Peyer's patch (tissue), 4 donors: ENCODE data around the gene EME2. TPM values are rescaled to one million over a fixed set of nuclear protein-coding genes. Genes with fewer than 3 reads are reported as not detected.
A peak's percentile ranks its signal among the peaks of the same experiment; 100 is the strongest.

Experiments
- DNase-seq, 3 donors: peaks; one replicate each; pipeline ENCODE4 v3.0.0-alpha.2; 2017 to 2019
- H3K27ac ChIP-seq, 4 donors: fragments of 200-600 bp; sonication (generic); one replicate each; pipeline ENCODE4 v1.5.1; 2016 to 2019
- H3K27me3 ChIP-seq, 2 donors: fragments of 200-600 bp; sonication (generic); one replicate each; pipeline ENCODE4 v1.5.1; 2019
- H3K36me3 ChIP-seq, 3 donors: fragments of 200-600 bp; sonication (generic); one replicate each; pipeline ENCODE4 v1.5.1; 2016 to 2019
- H3K4me1 ChIP-seq, 4 donors: fragments of 200-600 bp; sonication (generic); one replicate each; pipeline ENCODE4 v1.5.1; 2016 to 2019
- H3K4me3 ChIP-seq, 4 donors: fragments of 200-600 bp; sonication (generic); 1 replicate in 3 of 4; 2 replicates in 1 of 4; pipeline ENCODE4 v1.5.1; 2016 to 2019; ENCODE audit warnings: mild to moderate bottlenecking in 1 of 4
- H3K9me3 ChIP-seq, 4 donors: fragments of 200-600 bp; sonication (generic); one replicate each; pipeline ENCODE4 v1.5.1; 2016 to 2019; ENCODE audit warnings: mild to moderate bottlenecking in 1 of 4
- POLR2A ChIP-seq, 2 donors: fragments of 450-650 bp; IDR thresholded peaks; one replicate each; pipeline ENCODE4 v1.5.1; 2017; ENCODE audit warnings: antibody characterized with exemption in 2 of 2, mild to moderate bottlenecking in 2 of 2, moderate library complexity in 2 of 2
- total RNA-seq, 4 donors: library from RNA; depleted of rRNA; stranded (reverse); fragments of >200 nt; gene quantifications; one replicate each; pipeline ENCODE4 v1.1.0, GENCODE V29; 2016
- TF ChIP-seq, protein P1 (sequence below), 6 experiments: fragments of 450-650 bp in 4 of 6; fragments of 200-600 bp in 2 of 6; sonication (generic) in 1 of 6; IDR thresholded peaks; one replicate each; pipeline ENCODE4 v1.5.1; 2017 to 2019; ENCODE audit warnings: antibody characterized with exemption in 6 of 6, mild to moderate bottlenecking in 3 of 6, moderate library complexity in 1 of 6

The EME2 gene
- total RNA-seq, 4 donors from 2014 or later = 54.6 to 99.9 (median 67.0) TPM

DNA sequence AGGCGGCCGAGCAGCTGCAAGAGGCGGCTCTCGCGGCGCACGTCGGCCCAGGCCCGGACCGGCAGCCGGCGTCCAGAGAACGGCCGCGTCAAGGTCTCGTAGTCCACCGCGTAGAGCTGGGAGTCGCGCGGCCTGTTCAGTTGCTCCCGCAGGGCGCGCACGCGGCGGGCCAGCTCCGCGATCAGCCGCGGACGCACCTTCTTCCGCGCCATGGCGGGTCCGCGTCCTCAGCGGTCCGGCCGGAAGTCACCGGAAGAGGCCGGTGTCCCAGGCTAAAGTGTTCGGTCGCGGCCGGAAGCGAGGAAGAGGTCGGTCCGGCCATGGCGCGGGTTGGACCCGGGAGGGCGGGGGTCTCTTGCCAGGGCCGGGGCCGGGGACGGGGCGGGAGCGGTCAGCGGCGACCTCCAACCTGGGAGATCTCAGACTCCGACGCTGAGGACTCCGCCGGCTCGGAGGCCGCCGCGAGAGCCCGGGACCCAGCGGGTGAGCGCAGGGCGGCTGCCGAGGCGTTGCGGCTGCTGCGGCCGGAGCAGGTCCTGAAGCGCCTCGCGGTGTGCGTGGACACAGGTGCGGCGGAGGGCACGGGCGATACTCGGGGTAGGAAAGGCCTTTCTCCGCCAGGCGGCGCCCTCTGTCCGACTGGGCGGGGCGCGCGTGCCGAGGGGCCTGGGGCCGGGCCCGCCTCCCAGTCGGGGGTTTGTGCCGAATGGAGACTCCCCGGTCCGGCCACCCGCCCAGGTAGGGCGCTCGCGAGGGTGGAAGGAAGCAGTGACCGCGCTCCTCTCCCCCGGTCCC, 495 bp downstream of the EME2 start, which contains the start of gene MRPS34:
Gene MRPS34, minus strand, starts transcription at position 227 of the 795 bp plus-strand sequence. Its CDS starts 15 bp downstream, at position 212.
- Histone ChIP-seq H3K4me3 (peak within 1 kb of the TSS; percentile 79 to 99 (median 86)), H3K27ac (peak within 1 kb of the TSS; percentile 86 to 99 (median 91)), H3K36me3 (peaks cover 0 to 48% (median 0%) of the 10 kb centered on the region in 3 donors), H3K4me1 (peaks cover 0 to 34% (median 19%) of the 10 kb centered on the region in 4 donors), H3K9me3 (no peaks in the 10 kb centered on the region), H3K27me3 (no peaks in the 10 kb centered on the region)
- TF ChIP-seq, protein P1, sequence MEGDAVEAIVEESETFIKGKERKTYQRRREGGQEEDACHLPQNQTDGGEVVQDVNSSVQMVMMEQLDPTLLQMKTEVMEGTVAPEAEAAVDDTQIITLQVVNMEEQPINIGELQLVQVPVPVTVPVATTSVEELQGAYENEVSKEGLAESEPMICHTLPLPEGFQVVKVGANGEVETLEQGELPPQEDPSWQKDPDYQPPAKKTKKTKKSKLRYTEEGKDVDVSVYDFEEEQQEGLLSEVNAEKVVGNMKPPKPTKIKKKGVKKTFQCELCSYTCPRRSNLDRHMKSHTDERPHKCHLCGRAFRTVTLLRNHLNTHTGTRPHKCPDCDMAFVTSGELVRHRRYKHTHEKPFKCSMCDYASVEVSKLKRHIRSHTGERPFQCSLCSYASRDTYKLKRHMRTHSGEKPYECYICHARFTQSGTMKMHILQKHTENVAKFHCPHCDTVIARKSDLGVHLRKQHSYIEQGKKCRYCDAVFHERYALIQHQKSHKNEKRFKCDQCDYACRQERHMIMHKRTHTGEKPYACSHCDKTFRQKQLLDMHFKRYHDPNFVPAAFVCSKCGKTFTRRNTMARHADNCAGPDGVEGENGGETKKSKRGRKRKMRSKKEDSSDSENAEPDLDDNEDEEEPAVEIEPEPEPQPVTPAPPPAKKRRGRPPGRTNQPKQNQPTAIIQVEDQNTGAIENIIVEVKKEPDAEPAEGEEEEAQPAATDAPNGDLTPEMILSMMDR (IDR thresholded peaks at IDR 0.05) = peak; percentile 78 to 90 (median 82)
- peak; percentile 69 to 70 for TF ChIP-seq POLR2A (IDR thresholded peaks at IDR 0.05)
- DNase-seq = peak; percentile 81 to 91 (median 89)

DNA sequence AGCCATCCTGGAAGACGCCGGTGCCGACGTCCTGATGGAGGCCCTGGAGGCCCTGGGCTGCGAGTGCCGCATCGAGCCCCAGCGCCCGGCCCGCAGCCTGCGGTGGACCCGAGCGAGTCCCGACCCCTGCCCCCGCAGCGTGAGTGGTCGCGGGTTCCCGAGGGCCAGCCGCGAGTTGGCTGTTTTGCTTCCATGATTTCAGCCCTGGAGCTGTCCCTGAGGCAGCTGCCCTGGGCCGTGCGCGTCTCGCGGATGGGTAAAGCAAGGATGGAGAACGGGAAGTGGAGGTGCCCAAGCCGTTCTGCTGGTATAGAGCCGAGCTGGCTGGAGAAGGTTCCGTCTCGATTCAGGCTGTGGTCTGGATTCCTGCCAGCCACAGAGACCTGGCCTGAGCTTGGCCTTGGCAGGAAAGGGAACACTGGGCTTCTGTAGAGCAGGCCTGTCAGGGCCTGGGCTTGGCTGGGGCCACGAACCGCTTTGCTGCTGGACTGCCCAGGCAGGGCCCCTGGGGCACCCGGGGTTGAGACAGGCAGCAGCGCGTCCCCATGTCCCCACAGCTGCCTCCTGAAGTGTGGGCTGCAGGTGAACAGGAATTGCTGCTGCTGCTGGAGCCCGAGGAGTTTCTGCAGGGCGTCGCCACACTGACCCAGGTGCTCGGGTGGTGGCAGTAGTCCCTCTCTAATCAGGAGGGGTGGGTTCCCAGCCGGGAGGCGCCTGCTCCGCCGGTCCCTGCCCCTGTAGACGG, 1.3 kb downstream of the EME2 start:
- peaks cover 0 to 34% (median 19%) of the 10 kb centered on the region in 4 donors for H3K4me1 ChIP-seq
- H3K4me3 ChIP-seq = peak overlapping the region; percentile 79 to 99 (median 86)
- H3K9me3 ChIP-seq = no peaks in the 10 kb centered on the region
- peaks cover 0 to 48% (median 0%) of the 10 kb centered on the region in 3 donors for H3K36me3 ChIP-seq
- peak in 2 of 3 donors; percentile 42 to 70 for DNase-seq
- no peaks in the 10 kb centered on the region for H3K27me3 ChIP-seq
- peak overlapping the region; percentile 86 to 99 (median 91) for H3K27ac ChIP-seq
- TF ChIP-seq POLR2A (IDR thresholded peaks at IDR 0.05) = no peak
- TF ChIP-seq, protein P1 (IDR thresholded peaks at IDR 0.05) = no peak

DNA sequence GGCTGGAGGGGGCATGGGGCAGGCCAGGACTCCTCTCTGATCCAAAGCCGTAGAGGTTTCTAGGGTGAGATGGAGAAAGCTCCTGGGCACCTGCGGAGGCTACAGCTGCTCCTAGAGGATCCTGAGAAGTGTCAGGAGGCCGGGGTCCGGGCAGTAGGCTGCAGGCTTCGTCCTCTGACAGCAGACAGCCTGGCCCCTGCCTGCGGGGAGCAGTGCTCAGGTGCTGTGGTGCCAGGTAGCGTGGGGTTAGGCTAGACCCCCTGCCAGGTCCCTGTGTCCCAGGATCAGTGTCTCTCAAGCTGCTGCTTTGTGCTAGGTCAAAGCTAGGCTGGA, 1.8 kb downstream of the EME2 start:
- no peak overlapping the region for H3K27ac ChIP-seq
- DNase-seq = no peak
- peaks cover 0 to 34% (median 19%) of the 10 kb centered on the region in 4 donors for H3K4me1 ChIP-seq
- no peaks in the 10 kb centered on the region for H3K27me3 ChIP-seq
- H3K36me3 ChIP-seq = peaks cover 0 to 48% (median 0%) of the 10 kb centered on the region in 3 donors
- H3K4me3 ChIP-seq = peak overlapping the region in 3 of 4 donors; percentile 79 to 99 (median 83)
- H3K9me3 ChIP-seq = no peaks in the 10 kb centered on the region
- TF ChIP-seq, protein P1 (IDR thresholded peaks at IDR 0.05) = no peak
- no peak for TF ChIP-seq POLR2A (IDR thresholded peaks at IDR 0.05)

DNA sequence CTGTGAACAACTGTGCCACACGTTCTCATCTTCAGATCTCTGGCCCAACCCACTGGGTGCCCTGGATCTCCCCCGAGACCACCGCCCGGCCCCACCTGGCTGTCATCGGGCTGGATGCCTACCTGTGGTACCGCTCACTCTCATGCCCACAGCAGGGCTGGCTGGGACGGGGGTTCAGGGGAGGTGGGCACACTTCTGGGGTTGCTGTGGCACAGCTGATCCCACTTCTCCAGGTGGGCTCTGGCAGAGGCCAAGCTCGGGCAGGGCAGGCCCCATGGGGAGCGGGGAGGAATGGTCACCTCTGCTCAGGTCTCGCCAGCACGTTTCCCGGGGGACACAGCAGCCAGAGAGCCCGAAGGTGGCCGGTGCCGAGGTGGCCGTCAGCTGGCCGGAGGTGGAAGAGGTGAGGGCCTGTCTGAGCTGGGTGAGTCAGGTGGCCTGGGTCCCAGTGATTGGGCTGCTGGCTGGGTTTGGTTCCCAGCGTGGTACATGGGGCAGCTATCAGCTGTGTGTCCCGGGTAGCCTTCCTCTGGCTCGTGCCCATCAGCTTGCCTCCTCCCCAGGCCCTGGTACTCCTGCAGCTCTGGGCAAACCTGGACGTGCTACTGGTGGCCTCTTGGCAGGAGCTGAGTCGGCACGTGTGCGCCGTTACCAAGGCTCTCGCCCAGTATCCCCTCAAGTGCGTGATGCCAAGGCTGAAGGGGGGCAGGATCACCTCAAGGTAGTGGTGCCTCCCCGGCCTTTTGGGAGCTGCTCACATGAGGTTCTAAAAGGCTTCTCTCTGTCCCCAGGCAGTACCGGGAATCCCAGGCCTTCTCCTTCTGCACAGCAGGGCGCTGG, 2.6 kb downstream of the EME2 start:
- no peaks in the 10 kb centered on the region for H3K9me3 ChIP-seq
- H3K36me3 ChIP-seq = peaks cover 0 to 52% (median 0%) of the 10 kb centered on the region in 3 donors
- H3K27ac ChIP-seq = no peak overlapping the region
- no peak for TF ChIP-seq POLR2A (IDR thresholded peaks at IDR 0.05)
- TF ChIP-seq, protein P1 (IDR thresholded peaks at IDR 0.05) = no peak
- H3K4me1 ChIP-seq = peaks cover 0 to 29% (median 16%) of the 10 kb centered on the region in 4 donors
- no peaks in the 10 kb centered on the region for H3K27me3 ChIP-seq
- no peak overlapping the region for H3K4me3 ChIP-seq
- no peak for DNase-seq
